ENCODE data around the gene ZNF784.

Gene ZNF784

GRCh38 chr19:55620410-55621204, 3.8 kb downstream of the ZNF784 start:
- no peak for DNase-seq

GRCh38 chr19:55619286-55619685, 5.1 kb downstream of the ZNF784 start:
- no peak for DNase-seq

GRCh38 chr19:55618426-55618825, 5.9 kb downstream of the ZNF784 start:
- DNase-seq, result no peak

- no peak for DNase-seq
Measured at GRCh38 chr19:55617426-55617825, 6.9 kb downstream of the ZNF784 start.

GRCh38 chr19:55616395-55616875, 7.9 kb downstream of the ZNF784 start:
- no peak for DNase-seq

- no peak for DNase-seq
Measured at GRCh38 chr19:55615543-55616394, 8.6 kb downstream of the ZNF784 start.

GRCh38 chr19:55614711-55615542, 9.4 kb downstream of the ZNF784 start:
- no peak for DNase-seq

GRCh38 chr19:55613930-55614710, 10.2 kb downstream of the ZNF784 start:
- no peak for DNase-seq

- DNase-seq, result no peak
Measured at GRCh38 chr19:55613396-55613795, 11.0 kb downstream of the ZNF784 start.

- DNase-seq, result no peak
Measured at GRCh38 chr19:55611983-55612645, 12.3 kb downstream of the ZNF784 start.

GRCh38 chr19:55611300-55611982, 12.9 kb downstream of the ZNF784 start:
- DNase-seq, result no peak

- no peak for DNase-seq
Measured at GRCh38 chr19:55609326-55609725, 15.0 kb downstream of the ZNF784 start.

GRCh38 chr19:55606817-55607216, 17.5 kb downstream of the ZNF784 start:
- DNase-seq, result no peak

- DNase-seq, result no peak
Measured at GRCh38 chr19:55606471-55606787, 17.9 kb downstream of the ZNF784 start.

GRCh38 chr19:55605637-55606470, 18.5 kb downstream of the ZNF784 start, which contains the start of gene ZNF865:
Gene ZNF865, plus strand, starts transcription at chr19:55605647. Its CDS starts 7,972 bp downstream, at chr19:55613619.
- peak; percentile 67 to 70 for DNase-seq

GRCh38 chr19:55605207-55605636, 19.1 kb downstream of the ZNF784 start:
- peak; percentile 98 to 99 for DNase-seq

- DNase-seq, result no peak
Measured at GRCh38 chr19:55603581-55604292, 20.6 kb downstream of the ZNF784 start.

GRCh38 chr19:55603115-55603514, 21.3 kb downstream of the ZNF784 start:
- no peak for DNase-seq
